GM20000 (cell line): ENCODE data around the gene SLC35D3.
"Not testable (repeated sequence)": the region's sequence is repeated elsewhere in the genome, so short reads cannot be mapped to it uniquely, and the experiment has no call there.

Experiments used
- DNase-seq: peaks from one replicate; pipeline ENCODE4 v3.0.0; 2012; ENCODE audit warnings: low spot score
- CTCF ChIP-seq: IDR thresholded peaks from 2 replicates; pipeline ENCODE4 v1.5.1; 2012; ENCODE audit warnings: mild to moderate bottlenecking, control low read depth; ENCODE audit errors: extremely low read depth, missing control alignments

SLC35D3 gene

GRCh38 chr6:136926383-136926782, 4.3 kb downstream of the SLC35D3 start:
- no peak for TF ChIP-seq CTCF
- DNase-seq = no peak

- DNase-seq = peak; percentile 66
- TF ChIP-seq CTCF = peak; percentile 24
These were observed 5.2 kb downstream of the SLC35D3 start for GRCh38 chr6:136927292-136927691.

- no peak for TF ChIP-seq CTCF
- no peak for DNase-seq
These were observed 8.4 kb downstream of the SLC35D3 start for GRCh38 chr6:136930528-136930927.

- no peak for TF ChIP-seq CTCF
- DNase-seq = no peak
These were observed 10.5 kb downstream of the SLC35D3 start for GRCh38 chr6:136932599-136932998.

GRCh38 chr6:136945072-136945471, 23.0 kb downstream of the SLC35D3 start:
- no peak for DNase-seq
- TF ChIP-seq CTCF = no peak

- DNase-seq = no peak
- no peak for TF ChIP-seq CTCF
These were observed 23.6 kb downstream of the SLC35D3 start for GRCh38 chr6:136945711-136946121.

GRCh38 chr6:136947037-136947436, 24.9 kb downstream of the SLC35D3 start:
- no peak for DNase-seq
- no peak for TF ChIP-seq CTCF

GRCh38 chr6:136949957-136950356, 27.9 kb downstream of the SLC35D3 start:
- not testable (repeated sequence) for DNase-seq
